GM18909 (cell line): ENCODE measurements around the gene OSBPL1A.

Source experiments
- ATAC-seq: cut with Tn5 transposase; IDR thresholded peaks from one replicate; pipeline ENCODE4 v1.9.1; 2021; ENCODE audit warnings: mild to moderate bottlenecking; ENCODE audit not compliant: unreplicated experiment, poor library complexity

The OSBPL1A gene

GRCh38 chr18:24397694-24398368, at the start of gene OSBPL1A:
Gene OSBPL1A, minus strand, starts transcription at chr18:24397824. Its CDS starts 20,291 bp downstream, at chr18:24377533.
- peak; percentile 78 for ATAC-seq

- no peak for ATAC-seq
Measured at GRCh38 chr18:24446953-24447538, 49.4 kb upstream of the OSBPL1A start.

GRCh38 chr18:24446453-24446852, 48.8 kb upstream of the OSBPL1A start:
- peak; percentile 66 for ATAC-seq

- ATAC-seq, result peak; percentile 84
Measured at GRCh38 chr18:24443870-24444269, 46.2 kb upstream of the OSBPL1A start.

- no peak for ATAC-seq
Measured at GRCh38 chr18:24436939-24437338, 39.3 kb upstream of the OSBPL1A start.

- no peak for ATAC-seq
Measured at GRCh38 chr18:24432618-24433017, 35.0 kb upstream of the OSBPL1A start.

GRCh38 chr18:24429188-24429587, 31.6 kb upstream of the OSBPL1A start:
- ATAC-seq, result no peak

GRCh38 chr18:24428709-24429108, 31.1 kb upstream of the OSBPL1A start:
- ATAC-seq, result no peak

GRCh38 chr18:24427484-24427883, 29.9 kb upstream of the OSBPL1A start:
- no peak for ATAC-seq

GRCh38 chr18:24426398-24427294, 29.0 kb upstream of the OSBPL1A start, which contains the start of gene IMPACT:
Gene IMPACT, plus strand, starts transcription at chr18:24426670. Its CDS starts 87 bp downstream, at chr18:24426757.
- ATAC-seq, result peak; percentile 93

GRCh38 chr18:24426073-24426397, 28.4 kb upstream of the OSBPL1A start:
- no peak for ATAC-seq

- ATAC-seq, result no peak
Measured at GRCh38 chr18:24421831-24422230, 24.2 kb upstream of the OSBPL1A start.

GRCh38 chr18:24420551-24420950, 22.9 kb upstream of the OSBPL1A start:
- no peak for ATAC-seq

- ATAC-seq, result no peak
Measured at GRCh38 chr18:24417480-24417879, 19.9 kb upstream of the OSBPL1A start.

GRCh38 chr18:24414349-24415003, 16.9 kb upstream of the OSBPL1A start:
- ATAC-seq, result no peak

GRCh38 chr18:24413148-24413547, 15.5 kb upstream of the OSBPL1A start:
- ATAC-seq, result no peak

GRCh38 chr18:24408496-24408895, 10.9 kb upstream of the OSBPL1A start:
- ATAC-seq, result no peak

- no peak for ATAC-seq
Measured at GRCh38 chr18:24404591-24404990, 7.0 kb upstream of the OSBPL1A start.

- no peak for ATAC-seq
Measured at GRCh38 chr18:24403076-24403475, 5.5 kb upstream of the OSBPL1A start.

- ATAC-seq, result no peak
Measured at GRCh38 chr18:24402209-24402785, 4.7 kb upstream of the OSBPL1A start.
